Cerebellar nuclear complex (tissue), 1 donor: ENCODE measurements around the gene ROCK2.

ENCODE experiments used
- DNase-seq, 2 experiments: peaks; one replicate each; lab custom pipeline; 2025; lab: John Stamatoyannopoulos, UW

Gene ROCK2

GRCh38 chr2:11367170-11367730 lies 22.8 kb upstream of the ROCK2 start:
- no peak for DNase-seq

GRCh38 chr2:11366326-11366741 lies 21.9 kb upstream of the ROCK2 start:
- DNase-seq, result no peak

GRCh38 chr2:11365096-11365879 lies 20.9 kb upstream of the ROCK2 start:
- no peak for DNase-seq

- DNase-seq, result no peak
Measured at GRCh38 chr2:11364565-11364887, 20.1 kb upstream of the ROCK2 start.

GRCh38 chr2:11363868-11364564 lies 19.6 kb upstream of the ROCK2 start:
- no peak for DNase-seq

- DNase-seq, result no peak
Measured at GRCh38 chr2:11359865-11360264, 15.4 kb upstream of the ROCK2 start.

GRCh38 chr2:11357428-11357972 lies 13.1 kb upstream of the ROCK2 start:
- no peak for DNase-seq

GRCh38 chr2:11356764-11357163 lies 12.3 kb upstream of the ROCK2 start:
- no peak for DNase-seq

GRCh38 chr2:11355194-11356053 lies 11.0 kb upstream of the ROCK2 start:
- DNase-seq, result no peak

GRCh38 chr2:11354363-11355154 lies 10.1 kb upstream of the ROCK2 start:
- no peak for DNase-seq

GRCh38 chr2:11352781-11353537 lies 8.5 kb upstream of the ROCK2 start:
- no peak for DNase-seq

GRCh38 chr2:11348209-11348749 lies 3.8 kb upstream of the ROCK2 start:
- DNase-seq, result no peak

- no peak for DNase-seq
Measured at GRCh38 chr2:11347403-11347959, 3.0 kb upstream of the ROCK2 start.

- DNase-seq, result no peak
Measured at GRCh38 chr2:11346023-11346482, 1.6 kb upstream of the ROCK2 start.

- DNase-seq, result no peak
Measured at GRCh38 chr2:11344956-11345677, 681 bp upstream of the ROCK2 start.

GRCh38 chr2:11343650-11344341 lies 640 bp downstream of the ROCK2 start:
- no peak for DNase-seq

GRCh38 chr2:11343368-11343649 lies 1.1 kb downstream of the ROCK2 start:
- no peak for DNase-seq

GRCh38 chr2:11342551-11343367 lies 1.7 kb downstream of the ROCK2 start:
- no peak for DNase-seq
